Ovary (tissue), 3 donors: ENCODE measurements around the gene FGFRL1.

Source experiments
- CTCF ChIP-seq, 3 donors: fragments of 450-650 bp in 2 of 3; fragments of 200-600 bp in 1 of 3; IDR thresholded peaks; one replicate each; pipeline versions ENCODE4 v1.5.1 to v1.8.0; 2016 to 2022; ENCODE audit warnings: antibody characterized with exemption in 3 of 3, mild to moderate bottlenecking in 1 of 3
- POLR2A ChIP-seq: fragments of 450-650 bp; IDR thresholded peaks from one replicate; pipeline ENCODE4 v1.6.1; 2017; ENCODE audit warnings: antibody characterized with exemption, mild to moderate bottlenecking, moderate library complexity
- donor health status: DM: no; HTN: no; CAD: no.

DNA sequence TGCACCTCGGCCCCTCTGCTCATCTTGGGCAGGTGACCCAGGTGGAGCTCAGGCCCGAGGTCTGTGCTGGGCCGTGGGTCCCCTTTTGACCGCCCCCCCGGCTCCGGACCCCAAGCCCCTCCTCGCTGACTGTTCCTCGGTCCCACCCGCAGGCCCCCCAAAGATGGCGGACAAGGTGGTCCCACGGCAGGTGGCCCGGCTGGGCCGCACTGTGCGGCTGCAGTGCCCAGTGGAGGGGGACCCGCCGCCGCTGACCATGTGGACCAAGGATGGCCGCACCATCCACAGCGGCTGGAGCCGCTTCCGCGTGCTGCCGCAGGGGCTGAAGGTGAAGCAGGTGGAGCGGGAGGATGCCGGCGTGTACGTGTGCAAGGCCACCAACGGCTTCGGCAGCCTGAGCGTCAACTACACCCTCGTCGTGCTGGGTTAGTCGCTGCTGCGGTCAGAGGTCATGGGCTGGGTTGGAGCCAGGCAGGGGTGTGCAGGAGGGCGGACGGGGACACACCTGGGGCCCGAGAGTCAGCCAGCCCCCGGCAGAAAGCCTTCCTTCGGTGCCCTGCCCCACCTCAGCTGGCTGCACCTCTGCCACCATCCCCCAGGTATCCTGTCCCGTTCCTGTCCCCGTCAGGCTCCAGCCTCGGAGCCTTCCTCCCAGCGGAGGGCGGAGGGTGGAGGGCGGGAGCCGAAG is 10.8 kb downstream of the FGFRL1 start:
- TF ChIP-seq CTCF (IDR thresholded peaks at IDR 0.05) (no peak), POLR2A (no peak)
